ENCODE results near the gene NCR2.

NCR2 gene

GRCh38 chr6:41370488-41371111 lies 35.2 kb downstream of the NCR2 start:
- FAIRE-seq (no peak), DNase-seq (ENCODE audit: insufficient read length, low spot score) (no peak)

DNA sequence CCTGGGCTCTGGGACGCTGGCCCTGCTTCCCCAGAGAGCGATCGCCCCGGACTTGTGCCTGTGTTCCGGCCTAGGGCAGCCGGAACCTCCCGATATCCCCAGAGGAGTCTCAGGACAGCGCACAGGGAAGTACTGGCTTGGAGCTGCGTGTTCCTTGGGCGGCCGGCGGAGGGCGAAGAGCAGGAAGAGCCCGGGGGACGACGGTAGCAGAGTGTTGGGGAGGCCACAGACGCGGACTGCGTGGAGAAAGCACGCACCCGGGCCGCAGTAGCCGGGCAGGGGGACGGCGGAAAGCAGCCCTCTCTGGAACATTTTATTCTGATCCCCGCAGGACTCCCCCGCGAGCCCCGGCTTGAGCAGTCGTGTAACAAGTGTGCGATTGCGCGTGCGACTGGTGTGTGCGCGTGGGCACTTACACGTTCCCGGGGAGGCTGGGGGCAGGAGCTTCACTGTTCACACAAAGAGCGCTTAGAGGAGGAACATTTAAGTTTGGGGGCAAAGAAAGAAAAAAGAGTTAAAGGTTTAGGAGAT lies 36.1 kb downstream of the NCR2 start:
- TF ChIP-seq PAX5 (IDR thresholded peaks at IDR 0.05; ENCODE audit: insufficient read depth, low read length, severe bottlenecking) (no peak), SPI1 (IDR thresholded peaks at IDR 0.05; ENCODE audit: low read depth, low read length) (no peak), TAF1 (IDR thresholded peaks at IDR 0.05; ENCODE audit: low read depth, low read length) (no peak), POU2F2 (IDR thresholded peaks at IDR 0.05; ENCODE audit: low read depth, low read length) (no peak), POLR2A (IDR thresholded peaks at IDR 0.05; ENCODE audit: low read depth, low read length) (no peak), POLR2AphosphoS5 (IDR thresholded peaks at IDR 0.05; ENCODE audit: low read depth, low read length) (no peak)
- no peak for DNase-seq (ENCODE audit: insufficient read length, low spot score)
- FAIRE-seq: no peak

More at GRCh38 chr6:41370488-41371111, 35.2 kb downstream of the NCR2 start:
- TF ChIP-seq POLR2A (IDR thresholded peaks at IDR 0.05; ENCODE audit: low read depth, low read length): no peak
- no peak for TF ChIP-seq SPI1 (IDR thresholded peaks at IDR 0.05; ENCODE audit: low read depth, low read length)
- TF ChIP-seq PAX5 (IDR thresholded peaks at IDR 0.05; ENCODE audit: insufficient read depth, low read length, severe bottlenecking): no peak
- TF ChIP-seq TAF1 (IDR thresholded peaks at IDR 0.05; ENCODE audit: low read depth, low read length): no peak
- TF ChIP-seq POLR2AphosphoS5 (IDR thresholded peaks at IDR 0.05; ENCODE audit: low read depth, low read length): no peak
- no peak for TF ChIP-seq POU2F2 (IDR thresholded peaks at IDR 0.05; ENCODE audit: low read depth, low read length)

DNA sequence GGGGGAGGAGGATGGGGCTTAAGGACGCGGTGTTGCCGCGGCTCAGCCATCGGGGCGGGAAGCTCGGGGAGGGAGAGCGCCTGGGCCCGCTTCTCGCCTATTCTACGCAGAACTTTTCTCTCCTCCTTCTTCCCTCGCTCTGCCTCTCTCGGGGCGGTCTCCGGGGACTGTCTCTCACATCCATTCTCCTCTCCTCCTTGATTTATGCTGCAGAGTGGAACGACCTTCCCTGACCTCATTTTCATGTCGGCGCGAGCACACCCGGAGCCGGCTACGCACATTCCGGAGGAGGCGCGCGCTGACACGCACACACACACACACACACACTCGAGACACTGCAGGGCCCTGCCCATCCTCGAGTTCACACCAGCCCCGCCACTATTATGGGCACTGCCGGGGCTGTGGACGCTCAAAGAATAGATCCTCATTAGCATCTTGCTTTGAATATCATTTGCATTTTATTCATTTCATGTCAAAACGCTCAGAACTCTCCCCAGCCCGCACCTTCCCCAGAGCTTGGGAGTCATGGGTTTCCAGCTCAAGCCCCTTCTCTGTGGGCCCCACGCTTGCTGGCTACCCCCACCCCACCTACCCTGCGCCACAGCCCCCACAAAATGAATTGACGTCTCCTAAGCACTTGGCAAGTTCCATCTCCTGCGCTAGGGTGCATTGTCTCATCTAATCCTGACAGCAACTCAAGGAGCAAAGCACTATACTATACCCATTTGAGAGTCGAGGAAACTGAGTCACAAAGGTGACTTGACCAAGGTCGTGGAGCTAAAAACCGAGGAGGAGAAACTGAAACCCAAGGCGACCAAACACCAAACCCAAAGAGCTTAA lies 36.8 kb downstream of the NCR2 start:
- DNase-seq (ENCODE audit: insufficient read length, low spot score) (no peak), FAIRE-seq (no peak)
- TF ChIP-seq TAF1 (IDR thresholded peaks at IDR 0.05; ENCODE audit: low read depth, low read length): no peak
- no peak for TF ChIP-seq POLR2AphosphoS5 (IDR thresholded peaks at IDR 0.05; ENCODE audit: low read depth, low read length)
- TF ChIP-seq POLR2A (IDR thresholded peaks at IDR 0.05; ENCODE audit: low read depth, low read length): no peak
- no peak for TF ChIP-seq POU2F2 (IDR thresholded peaks at IDR 0.05; ENCODE audit: low read depth, low read length)
- TF ChIP-seq SPI1 (IDR thresholded peaks at IDR 0.05; ENCODE audit: low read depth, low read length): no peak
- no peak for TF ChIP-seq PAX5 (IDR thresholded peaks at IDR 0.05; ENCODE audit: insufficient read depth, low read length, severe bottlenecking)

GRCh38 chr6:41372832-41373626 lies 37.6 kb downstream of the NCR2 start:
- TF ChIP-seq SPI1 (IDR thresholded peaks at IDR 0.05; ENCODE audit: low read depth, low read length) (no peak), POU2F2 (IDR thresholded peaks at IDR 0.05; ENCODE audit: low read depth, low read length) (no peak), POLR2A (IDR thresholded peaks at IDR 0.05; ENCODE audit: low read depth, low read length) (no peak), PAX5 (IDR thresholded peaks at IDR 0.05; ENCODE audit: insufficient read depth, low read length, severe bottlenecking) (no peak), POLR2AphosphoS5 (IDR thresholded peaks at IDR 0.05; ENCODE audit: low read depth, low read length) (no peak), TAF1 (IDR thresholded peaks at IDR 0.05; ENCODE audit: low read depth, low read length) (no peak)
- DNase-seq (ENCODE audit: insufficient read length, low spot score) (no peak), FAIRE-seq (no peak)

GRCh38 chr6:41373627-41373918 lies 38.2 kb downstream of the NCR2 start:
- no peak for DNase-seq (ENCODE audit: insufficient read length, low spot score)
- TF ChIP-seq POU2F2 (IDR thresholded peaks at IDR 0.05; ENCODE audit: low read depth, low read length): no peak
- no peak for TF ChIP-seq POLR2AphosphoS5 (IDR thresholded peaks at IDR 0.05; ENCODE audit: low read depth, low read length)
- no peak for TF ChIP-seq POLR2A (IDR thresholded peaks at IDR 0.05; ENCODE audit: low read depth, low read length)
- no peak for FAIRE-seq

- no peak for TF ChIP-seq POLR2A (IDR thresholded peaks at IDR 0.05; ENCODE audit: low read depth, low read length)
- no peak for TF ChIP-seq PAX5 (IDR thresholded peaks at IDR 0.05; ENCODE audit: insufficient read depth, low read length, severe bottlenecking)
- TF ChIP-seq POLR2AphosphoS5 (IDR thresholded peaks at IDR 0.05; ENCODE audit: low read depth, low read length): no peak
- no peak for TF ChIP-seq POU2F2 (IDR thresholded peaks at IDR 0.05; ENCODE audit: low read depth, low read length)
- no peak for TF ChIP-seq SPI1 (IDR thresholded peaks at IDR 0.05; ENCODE audit: low read depth, low read length)
- no peak for TF ChIP-seq TAF1 (IDR thresholded peaks at IDR 0.05; ENCODE audit: low read depth, low read length)
- DNase-seq (ENCODE audit: insufficient read length, low spot score) (no peak), FAIRE-seq (no peak)
Measured at GRCh38 chr6:41373919-41374617, 38.7 kb downstream of the NCR2 start.

DNA sequence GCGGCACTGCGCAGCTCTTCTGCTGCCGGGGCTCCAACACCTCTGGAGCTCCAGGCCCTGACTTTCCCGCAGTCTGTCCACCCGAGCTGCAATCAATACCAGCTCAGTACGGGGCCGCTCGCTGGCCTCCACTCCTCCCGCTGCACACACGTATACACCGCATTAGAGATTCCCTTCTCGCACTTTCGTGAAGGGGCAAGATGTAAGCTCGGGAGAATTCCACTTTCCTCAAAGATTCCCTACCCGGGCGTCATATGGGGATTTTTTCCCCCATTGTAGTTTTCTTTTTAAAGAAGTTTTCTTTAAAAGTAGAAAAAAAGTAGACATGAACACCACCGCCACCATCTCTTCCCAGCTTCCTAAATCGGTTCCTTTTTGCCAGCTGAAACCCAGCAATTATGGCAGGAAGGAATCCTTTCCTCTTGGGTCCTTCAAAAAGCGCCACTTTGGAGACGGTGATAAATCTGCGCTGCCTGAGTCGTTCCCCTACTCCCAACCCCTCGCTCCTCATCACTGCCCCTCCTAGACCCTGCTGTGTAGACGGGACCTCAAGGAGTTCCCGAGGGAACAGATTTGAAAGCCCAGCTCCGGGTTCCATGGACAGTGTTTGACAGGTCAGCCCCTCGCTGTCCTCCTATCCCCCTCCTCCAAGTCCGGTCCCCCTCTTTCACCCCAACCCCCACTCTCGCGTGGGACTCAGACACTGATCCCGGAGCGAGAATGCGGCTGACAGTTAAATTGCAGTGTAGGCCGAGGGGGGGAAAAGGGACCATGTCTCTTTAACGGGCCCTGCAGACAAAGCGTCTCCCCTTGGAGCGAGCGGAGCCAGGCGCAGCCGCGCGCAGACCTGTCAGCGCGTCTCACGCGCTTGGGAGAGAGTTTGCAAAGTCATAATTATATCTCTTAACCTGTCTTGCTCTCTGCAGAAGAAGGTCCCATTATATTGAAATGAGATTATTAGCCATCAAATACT lies 39.5 kb downstream of the NCR2 start:
- DNase-seq (ENCODE audit: insufficient read length, low spot score) (no peak), FAIRE-seq (no peak)
- TF ChIP-seq SPI1 (IDR thresholded peaks at IDR 0.05; ENCODE audit: low read depth, low read length): no peak
- TF ChIP-seq PAX5 (IDR thresholded peaks at IDR 0.05; ENCODE audit: insufficient read depth, low read length, severe bottlenecking): no peak
- no peak for TF ChIP-seq POLR2AphosphoS5 (IDR thresholded peaks at IDR 0.05; ENCODE audit: low read depth, low read length)
- no peak for TF ChIP-seq POU2F2 (IDR thresholded peaks at IDR 0.05; ENCODE audit: low read depth, low read length)
- TF ChIP-seq POLR2A (IDR thresholded peaks at IDR 0.05; ENCODE audit: low read depth, low read length): no peak
- no peak for TF ChIP-seq TAF1 (IDR thresholded peaks at IDR 0.05; ENCODE audit: low read depth, low read length)

Data from GM12891 (cell line).